Endothelial cell (in vitro differentiated cells): ENCODE measurements around the gene ING5. TPM values are rescaled to one million over a fixed set of nuclear protein-coding genes. Genes with fewer than 3 reads are reported as not detected.

Experiments
- DNase-seq: peaks from one replicate; pipeline ENCODE4 v3.0.0; 2021; ENCODE audit warnings: low spot score
- H3K27ac Mint-ChIP-seq: one replicate; pipeline ENCODE4 v1.8.0; 2021; ENCODE audit warnings: mixed read lengths, inconsistent platforms; ENCODE audit not compliant: unreplicated experiment
- H3K27me3 Mint-ChIP-seq: one replicate; pipeline ENCODE4 v1.8.0; 2021; ENCODE audit warnings: mild to moderate bottlenecking, moderate library complexity, mixed read lengths, inconsistent platforms; ENCODE audit not compliant: unreplicated experiment
- H3K36me3 Mint-ChIP-seq: one replicate; pipeline ENCODE4 v1.8.0; 2021; ENCODE audit warnings: mild to moderate bottlenecking, low read depth, mixed read lengths, inconsistent platforms; ENCODE audit not compliant: unreplicated experiment
- H3K4me1 Mint-ChIP-seq: one replicate; pipeline ENCODE4 v1.8.0; 2021; ENCODE audit warnings: mild to moderate bottlenecking, mixed read lengths, inconsistent platforms; ENCODE audit not compliant: unreplicated experiment
- H3K4me3 Mint-ChIP-seq: one replicate; pipeline ENCODE4 v1.8.0; 2021; ENCODE audit warnings: mild to moderate bottlenecking, mixed read lengths, inconsistent platforms; ENCODE audit not compliant: unreplicated experiment
- H3K9me3 Mint-ChIP-seq: one replicate; pipeline ENCODE4 v1.8.0; 2021; ENCODE audit warnings: mixed read lengths, inconsistent platforms; ENCODE audit not compliant: unreplicated experiment
- total RNA-seq: library from RNA; stranded (reverse); fragmentation: NEBNext Ultra II Directional; extraction: Animal tissue kit (Norgen Biotek cat#: 25700); gene quantifications from one replicate; pipeline ENCODE4 v1.2.1, GENCODE V29; 2021; ENCODE audit not compliant: unreplicated experiment
- TF ChIP-seq, protein P1 (sequence below): fragments of 200-600 bp; sonication (generic); IDR thresholded peaks from one replicate; pipeline ENCODE4 v1.5.0; 2021; ENCODE audit warnings: antibody characterized with exemption; ENCODE audit not compliant: unreplicated experiment

ING5 gene
- total RNA-seq, 1 donor from 2014 or later = 19.9 TPM

DNA sequence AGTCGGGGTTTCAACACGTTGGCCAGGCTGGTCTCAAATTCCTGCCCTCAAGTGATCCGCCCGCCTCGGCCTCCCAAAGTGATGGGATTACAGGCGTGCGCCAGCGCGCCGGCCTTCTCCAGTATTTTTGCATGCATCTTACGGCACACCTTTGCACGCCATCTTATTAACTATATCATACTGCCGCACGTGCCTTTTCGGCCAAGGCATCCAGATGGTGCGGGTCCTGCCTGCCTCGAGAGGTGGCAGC lies 765 bp upstream of the ING5 start:
- TF ChIP-seq, protein P1, sequence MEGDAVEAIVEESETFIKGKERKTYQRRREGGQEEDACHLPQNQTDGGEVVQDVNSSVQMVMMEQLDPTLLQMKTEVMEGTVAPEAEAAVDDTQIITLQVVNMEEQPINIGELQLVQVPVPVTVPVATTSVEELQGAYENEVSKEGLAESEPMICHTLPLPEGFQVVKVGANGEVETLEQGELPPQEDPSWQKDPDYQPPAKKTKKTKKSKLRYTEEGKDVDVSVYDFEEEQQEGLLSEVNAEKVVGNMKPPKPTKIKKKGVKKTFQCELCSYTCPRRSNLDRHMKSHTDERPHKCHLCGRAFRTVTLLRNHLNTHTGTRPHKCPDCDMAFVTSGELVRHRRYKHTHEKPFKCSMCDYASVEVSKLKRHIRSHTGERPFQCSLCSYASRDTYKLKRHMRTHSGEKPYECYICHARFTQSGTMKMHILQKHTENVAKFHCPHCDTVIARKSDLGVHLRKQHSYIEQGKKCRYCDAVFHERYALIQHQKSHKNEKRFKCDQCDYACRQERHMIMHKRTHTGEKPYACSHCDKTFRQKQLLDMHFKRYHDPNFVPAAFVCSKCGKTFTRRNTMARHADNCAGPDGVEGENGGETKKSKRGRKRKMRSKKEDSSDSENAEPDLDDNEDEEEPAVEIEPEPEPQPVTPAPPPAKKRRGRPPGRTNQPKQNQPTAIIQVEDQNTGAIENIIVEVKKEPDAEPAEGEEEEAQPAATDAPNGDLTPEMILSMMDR = no peak
- no peak overlapping the region for H3K27ac Mint-ChIP-seq
- DNase-seq = no peak
- H3K4me1 Mint-ChIP-seq = peaks cover 4% of the 10 kb centered on the region
- peak overlapping the region; percentile 80 for H3K4me3 Mint-ChIP-seq
- no peaks in the 10 kb centered on the region for H3K9me3 Mint-ChIP-seq
- H3K27me3 Mint-ChIP-seq = peaks cover 12% of the 10 kb centered on the region
- H3K36me3 Mint-ChIP-seq = peaks cover 10% of the 10 kb centered on the region

DNA sequence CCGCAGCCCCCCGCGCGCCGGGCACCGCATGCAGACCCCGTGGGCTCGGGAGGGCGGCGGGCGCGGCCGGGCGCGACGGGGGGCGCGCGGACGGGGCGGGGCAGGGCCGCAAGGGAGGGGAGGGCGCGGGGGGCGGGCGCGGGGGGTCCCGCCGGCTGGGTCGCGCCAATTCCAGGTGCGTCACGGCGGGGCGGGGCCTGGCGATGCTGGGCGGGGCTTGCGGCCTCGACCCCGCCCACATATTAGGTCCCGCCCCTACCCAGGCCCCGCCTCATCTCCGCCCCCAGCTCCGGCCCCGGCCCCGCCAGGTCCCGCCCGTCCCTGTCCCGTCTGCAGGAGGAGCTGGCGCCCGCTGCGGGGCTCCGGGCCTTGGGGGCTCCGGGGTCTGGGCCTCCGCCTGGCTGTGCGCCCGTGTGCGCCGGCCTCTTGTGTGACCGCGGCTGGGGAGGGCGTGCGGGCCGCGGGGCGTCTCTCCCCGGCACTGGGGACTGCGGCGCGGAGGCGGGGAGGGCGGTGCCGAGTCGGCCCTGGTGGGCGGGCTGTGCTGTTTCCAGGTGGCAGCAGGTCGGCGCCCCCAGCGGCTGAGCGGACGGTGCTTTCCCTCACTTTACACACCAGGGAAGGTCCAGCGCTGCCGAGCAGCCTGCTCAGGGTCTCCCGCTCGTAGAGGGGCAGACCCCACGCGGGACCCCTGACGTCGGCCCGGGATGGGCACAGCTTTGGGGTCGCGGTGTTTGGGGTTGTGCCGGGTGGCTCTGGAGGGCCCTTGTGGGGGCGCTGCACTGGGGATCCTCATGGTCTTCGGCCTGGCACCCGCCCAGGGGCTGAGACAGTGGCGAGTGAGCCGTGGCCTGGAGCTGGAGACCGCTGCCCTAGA lies 554 bp downstream of the ING5 start:
- TF ChIP-seq, protein P1 = peak; percentile 42
- DNase-seq = peak; percentile 89
- H3K9me3 Mint-ChIP-seq = no peaks in the 10 kb centered on the region
- peaks cover 12% of the 10 kb centered on the region for H3K27me3 Mint-ChIP-seq
- H3K27ac Mint-ChIP-seq = no peak overlapping the region
- peak overlapping the region; percentile 90 for H3K4me3 Mint-ChIP-seq
- H3K4me1 Mint-ChIP-seq = peaks cover 4% of the 10 kb centered on the region
- H3K36me3 Mint-ChIP-seq = peaks cover 16% of the 10 kb centered on the region

DNA sequence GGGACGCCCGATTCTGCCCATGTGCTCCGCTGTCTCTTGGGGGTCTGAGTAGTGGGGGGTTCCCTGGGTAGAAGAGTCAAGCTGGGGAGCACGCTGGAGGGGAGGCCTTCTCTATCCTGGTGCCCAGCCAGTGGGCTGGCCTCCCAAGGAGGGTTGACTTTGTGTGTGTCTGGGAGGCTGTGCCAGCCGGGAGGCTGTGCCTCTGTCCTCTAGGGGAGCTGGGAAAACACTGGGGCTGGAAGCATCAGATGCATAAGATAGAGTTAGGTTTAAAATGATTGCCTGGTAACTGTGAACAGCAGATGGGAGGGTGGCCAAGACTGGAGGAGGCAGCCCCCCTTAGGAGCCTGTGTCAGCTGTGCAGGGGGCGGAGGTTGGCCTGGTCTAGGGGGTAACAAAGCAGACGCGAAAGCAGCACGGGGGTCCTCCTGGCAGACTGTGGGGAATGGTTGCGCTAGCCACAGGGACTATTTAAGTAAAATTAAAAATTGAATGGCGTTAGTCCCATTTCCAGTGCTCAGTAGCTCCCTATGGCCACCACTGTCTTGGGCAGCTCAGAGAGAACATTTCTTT lies 1.3 kb downstream of the ING5 start:
- Mint-ChIP-seq H3K27ac (no peak overlapping the region), H3K9me3 (no peaks in the 10 kb centered on the region), H3K4me1 (peaks cover 4% of the 10 kb centered on the region), H3K36me3 (peaks cover 16% of the 10 kb centered on the region), H3K4me3 (peak overlapping the region; percentile 90), H3K27me3 (peaks cover 12% of the 10 kb centered on the region)
- DNase-seq = no peak
- TF ChIP-seq, protein P1 = no peak

DNA sequence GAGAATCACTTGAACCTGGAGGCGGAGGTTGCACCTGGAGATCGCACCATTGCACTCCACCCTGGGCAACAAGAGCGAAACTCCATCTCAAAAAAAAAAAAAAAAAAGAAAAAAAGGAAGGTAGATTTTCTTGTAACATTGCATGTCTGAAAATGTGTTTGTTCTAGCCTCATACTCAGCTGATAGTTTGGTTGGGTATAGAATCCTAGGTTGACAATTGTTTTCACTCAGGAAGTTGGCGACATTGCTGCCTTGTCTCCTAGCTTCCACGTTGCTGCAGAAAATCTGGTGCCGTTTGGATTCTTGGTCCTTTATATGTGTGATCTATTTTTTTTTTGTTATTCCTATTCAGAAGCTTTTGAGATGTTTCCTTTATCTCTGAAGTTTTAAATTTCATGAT lies 4.7 kb downstream of the ING5 start:
- H3K9me3 Mint-ChIP-seq = no peaks in the 10 kb centered on the region
- peaks cover 4% of the 10 kb centered on the region for H3K4me1 Mint-ChIP-seq
- H3K27ac Mint-ChIP-seq = no peak overlapping the region
- H3K36me3 Mint-ChIP-seq = peaks cover 30% of the 10 kb centered on the region
- H3K4me3 Mint-ChIP-seq = no peak overlapping the region
- TF ChIP-seq, protein P1 = no peak
- H3K27me3 Mint-ChIP-seq = peaks cover 7% of the 10 kb centered on the region
- DNase-seq = no peak

DNA sequence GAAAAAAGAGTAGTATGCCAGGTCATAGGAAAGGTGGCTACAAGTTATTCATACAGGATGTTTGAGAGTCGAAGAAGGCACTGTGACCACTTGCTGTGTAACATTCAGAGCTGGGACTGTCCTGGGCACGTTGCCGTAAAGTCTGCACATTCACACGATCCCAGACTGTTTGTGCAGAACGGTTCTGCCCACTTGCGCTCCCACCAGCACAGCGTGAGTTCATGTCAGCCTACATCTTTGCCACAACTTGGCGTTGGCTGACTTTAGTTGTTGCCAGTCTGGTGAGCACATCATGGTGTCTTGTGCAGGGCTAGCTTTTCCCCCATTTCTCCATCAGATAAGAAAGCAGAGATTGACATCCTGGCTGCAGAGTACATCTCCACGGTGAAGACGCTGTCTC lies 7.0 kb downstream of the ING5 start:
- peaks cover 31% of the 10 kb centered on the region for H3K36me3 Mint-ChIP-seq
- H3K4me1 Mint-ChIP-seq = no peaks in the 10 kb centered on the region
- TF ChIP-seq, protein P1 = no peak
- no peak overlapping the region for H3K27ac Mint-ChIP-seq
- H3K27me3 Mint-ChIP-seq = no peaks in the 10 kb centered on the region
- no peak for DNase-seq
- H3K4me3 Mint-ChIP-seq = peak overlapping the region; percentile 56
- no peaks in the 10 kb centered on the region for H3K9me3 Mint-ChIP-seq
